ENCODE results near the gene SLC5A11.

Gene SLC5A11

GRCh38 chr16:24833352-24833751, 12.4 kb upstream of the SLC5A11 start:
- DNase-seq (ENCODE audit: extremely low read depth, low read depth): no peak
- no peak for TF ChIP-seq CTCF (IDR thresholded peaks at IDR 0.05; ENCODE audit: low read depth, low read length, missing control alignments)
- no peak overlapping the region for H3K4me3 ChIP-seq (replicated peaks; ENCODE audit: low read depth, low read length)

- H3K4me3 ChIP-seq (replicated peaks; ENCODE audit: low read depth, low read length): no peak overlapping the region
- TF ChIP-seq CTCF (IDR thresholded peaks at IDR 0.05; ENCODE audit: low read depth, low read length, missing control alignments): peak; percentile 76
- DNase-seq (ENCODE audit: extremely low read depth, low read depth): no peak
These were observed 11.1 kb upstream of the SLC5A11 start for GRCh38 chr16:24834459-24835335.

- H3K4me3 ChIP-seq (replicated peaks; ENCODE audit: low read depth, low read length): no peak overlapping the region
- TF ChIP-seq CTCF (IDR thresholded peaks at IDR 0.05; ENCODE audit: low read depth, low read length, missing control alignments): no peak
- DNase-seq (ENCODE audit: extremely low read depth, low read depth): no peak
These were observed 8.9 kb upstream of the SLC5A11 start for GRCh38 chr16:24836836-24837235.

- DNase-seq (ENCODE audit: extremely low read depth, low read depth): no peak
- no peak for TF ChIP-seq CTCF (IDR thresholded peaks at IDR 0.05; ENCODE audit: low read depth, low read length, missing control alignments)
- H3K4me3 ChIP-seq (replicated peaks; ENCODE audit: low read depth, low read length): no peak overlapping the region
These were observed 7.8 kb upstream of the SLC5A11 start for GRCh38 chr16:24837969-24838368.

GRCh38 chr16:24838554-24839266, 7.1 kb upstream of the SLC5A11 start:
- no peak for DNase-seq (ENCODE audit: extremely low read depth, low read depth)

More at GRCh38 chr16:24838554-24839266, 7.1 kb upstream of the SLC5A11 start:
- TF ChIP-seq CTCF (IDR thresholded peaks at IDR 0.05; ENCODE audit: low read depth, low read length, missing control alignments): no peak
- H3K4me3 ChIP-seq (replicated peaks; ENCODE audit: low read depth, low read length): no peak overlapping the region

Data from HFF-Myc (cell line).